Mesothelial cell of epicardium (in vitro differentiated cells): Measurements from ENCODE around the gene MGMT. TPM values are rescaled to one million over a fixed set of nuclear protein-coding genes. Genes with fewer than 3 reads are reported as not detected.

Source experiments
- DNase-seq, 2 experiments: peaks; one replicate each; pipeline ENCODE4 v3.0.0; 2021; ENCODE audit warnings: low spot score in 2 of 2; ENCODE audit not compliant: unreplicated experiment in 2 of 2
- H3K27ac Mint-ChIP-seq: 2 replicates; pipeline ENCODE4 v1.8.0; 2021; ENCODE audit warnings: mixed read lengths
- H3K27me3 Mint-ChIP-seq: 2 replicates; pipeline ENCODE4 v1.8.0; 2021; ENCODE audit warnings: low read depth, mixed read lengths
- H3K36me3 Mint-ChIP-seq: 2 replicates; pipeline ENCODE4 v1.8.0; 2021; ENCODE audit warnings: mixed read lengths
- H3K4me1 Mint-ChIP-seq: 2 replicates; pipeline ENCODE4 v1.8.0; 2021; ENCODE audit warnings: mixed read lengths
- H3K4me3 Mint-ChIP-seq: 2 replicates; pipeline ENCODE4 v1.8.0; 2021; ENCODE audit warnings: mild to moderate bottlenecking, moderate library complexity, mixed read lengths
- H3K9me3 Mint-ChIP-seq: 2 replicates; pipeline ENCODE4 v1.8.0; 2021; ENCODE audit warnings: mixed read lengths
- total RNA-seq: library from RNA; stranded (reverse); gene quantifications from 3 replicates; pipeline ENCODE4 v1.2.1, GENCODE V29; 2021
- TF ChIP-seq, protein P1 (sequence below): fragments of 200-600 bp; sonication (generic); IDR thresholded peaks from one replicate; pipeline ENCODE4 v1.5.0; 2021; ENCODE audit warnings: antibody characterized with exemption; ENCODE audit not compliant: unreplicated experiment

The MGMT gene
- total RNA-seq, 1 donor from 2014 or later = 35.7 TPM

DNA sequence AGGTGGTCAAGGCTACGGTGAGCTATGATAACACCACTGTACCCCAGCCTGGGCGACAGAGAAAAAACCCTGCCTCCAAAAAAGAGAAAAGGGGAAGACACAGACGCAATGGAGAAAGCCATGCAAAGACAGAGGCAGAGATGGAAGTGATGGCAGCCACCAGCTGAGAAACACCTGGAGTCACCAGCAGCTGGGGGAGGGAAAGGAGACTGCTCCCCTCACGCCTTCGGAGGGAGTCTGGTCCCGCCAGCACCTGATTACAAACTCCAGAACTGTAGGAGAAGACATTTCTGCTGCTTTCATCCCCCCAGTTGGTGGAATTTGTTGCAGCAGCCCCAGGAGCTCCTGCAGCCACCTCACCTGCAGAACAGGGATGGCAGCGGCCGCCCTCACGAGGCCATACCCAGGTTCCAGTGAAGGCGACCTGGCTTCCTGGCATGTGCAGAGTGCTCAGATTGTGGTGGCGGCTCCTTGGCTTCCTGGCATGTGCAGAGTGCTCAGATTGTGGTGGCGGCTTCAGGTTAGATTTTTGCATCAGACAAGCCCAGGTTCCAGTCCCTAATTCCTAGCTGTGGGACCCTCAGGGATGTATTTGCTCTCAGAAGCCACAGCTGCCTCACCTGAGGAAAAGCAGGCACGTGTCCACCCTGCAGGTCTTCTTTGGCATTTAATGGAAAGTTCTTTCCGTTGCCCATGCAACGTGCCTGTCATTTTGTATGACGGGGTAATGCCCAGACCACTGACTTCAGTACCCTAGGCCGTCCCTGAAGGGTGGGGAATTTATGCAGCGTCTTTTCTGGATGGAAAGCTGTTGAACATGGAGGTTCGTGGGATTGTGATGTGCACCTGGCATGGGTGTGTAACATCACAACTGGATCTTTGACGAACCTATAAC lies 314.1 kb downstream of the MGMT start:
- Mint-ChIP-seq H3K36me3 (no peaks in the 10 kb centered on the region), H3K9me3 (peaks cover 3% of the 10 kb centered on the region), H3K4me3 (no peak overlapping the region), H3K27ac (no peak overlapping the region), H3K27me3 (no peaks in the 10 kb centered on the region), H3K4me1 (no peaks in the 10 kb centered on the region)
- no peak for DNase-seq
- TF ChIP-seq, protein P1, sequence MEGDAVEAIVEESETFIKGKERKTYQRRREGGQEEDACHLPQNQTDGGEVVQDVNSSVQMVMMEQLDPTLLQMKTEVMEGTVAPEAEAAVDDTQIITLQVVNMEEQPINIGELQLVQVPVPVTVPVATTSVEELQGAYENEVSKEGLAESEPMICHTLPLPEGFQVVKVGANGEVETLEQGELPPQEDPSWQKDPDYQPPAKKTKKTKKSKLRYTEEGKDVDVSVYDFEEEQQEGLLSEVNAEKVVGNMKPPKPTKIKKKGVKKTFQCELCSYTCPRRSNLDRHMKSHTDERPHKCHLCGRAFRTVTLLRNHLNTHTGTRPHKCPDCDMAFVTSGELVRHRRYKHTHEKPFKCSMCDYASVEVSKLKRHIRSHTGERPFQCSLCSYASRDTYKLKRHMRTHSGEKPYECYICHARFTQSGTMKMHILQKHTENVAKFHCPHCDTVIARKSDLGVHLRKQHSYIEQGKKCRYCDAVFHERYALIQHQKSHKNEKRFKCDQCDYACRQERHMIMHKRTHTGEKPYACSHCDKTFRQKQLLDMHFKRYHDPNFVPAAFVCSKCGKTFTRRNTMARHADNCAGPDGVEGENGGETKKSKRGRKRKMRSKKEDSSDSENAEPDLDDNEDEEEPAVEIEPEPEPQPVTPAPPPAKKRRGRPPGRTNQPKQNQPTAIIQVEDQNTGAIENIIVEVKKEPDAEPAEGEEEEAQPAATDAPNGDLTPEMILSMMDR = no peak

GRCh38 chr10:129784291-129784690 lies 317.2 kb downstream of the MGMT start:
- DNase-seq = no peak
- no peak overlapping the region for H3K4me3 Mint-ChIP-seq
- TF ChIP-seq, protein P1 = no peak
- peaks cover 8% of the 10 kb centered on the region for H3K9me3 Mint-ChIP-seq
- H3K36me3 Mint-ChIP-seq = peaks cover 3% of the 10 kb centered on the region
- H3K27me3 Mint-ChIP-seq = no peaks in the 10 kb centered on the region
- H3K4me1 Mint-ChIP-seq = no peaks in the 10 kb centered on the region
- H3K27ac Mint-ChIP-seq = no peak overlapping the region

DNA sequence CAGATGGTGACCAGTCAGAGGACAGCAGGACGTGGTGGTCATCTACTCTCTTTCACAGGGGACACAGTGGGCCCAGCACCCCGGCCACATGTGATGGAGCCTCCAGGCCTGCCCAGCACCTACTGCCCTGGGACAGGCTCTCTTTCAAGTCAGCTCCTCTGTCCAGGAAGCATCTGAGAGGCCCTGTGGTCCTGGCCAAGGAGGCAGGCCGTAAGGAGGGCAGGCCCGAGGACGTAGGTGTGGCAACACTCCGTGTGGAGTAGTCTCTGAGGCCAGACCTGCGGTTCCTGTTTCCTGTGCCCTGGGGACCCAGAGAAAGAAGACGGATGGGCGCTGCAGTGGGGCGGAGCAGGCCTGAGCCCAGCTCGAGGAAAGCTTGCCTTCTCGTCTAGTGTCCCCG lies 317.9 kb downstream of the MGMT start:
- Mint-ChIP-seq H3K27me3 (no peaks in the 10 kb centered on the region), H3K36me3 (peaks cover 3% of the 10 kb centered on the region), H3K27ac (no peak overlapping the region), H3K4me1 (no peaks in the 10 kb centered on the region), H3K9me3 (peaks cover 14% of the 10 kb centered on the region), H3K4me3 (no peak overlapping the region)
- no peak for DNase-seq
- TF ChIP-seq, protein P1 = no peak

DNA sequence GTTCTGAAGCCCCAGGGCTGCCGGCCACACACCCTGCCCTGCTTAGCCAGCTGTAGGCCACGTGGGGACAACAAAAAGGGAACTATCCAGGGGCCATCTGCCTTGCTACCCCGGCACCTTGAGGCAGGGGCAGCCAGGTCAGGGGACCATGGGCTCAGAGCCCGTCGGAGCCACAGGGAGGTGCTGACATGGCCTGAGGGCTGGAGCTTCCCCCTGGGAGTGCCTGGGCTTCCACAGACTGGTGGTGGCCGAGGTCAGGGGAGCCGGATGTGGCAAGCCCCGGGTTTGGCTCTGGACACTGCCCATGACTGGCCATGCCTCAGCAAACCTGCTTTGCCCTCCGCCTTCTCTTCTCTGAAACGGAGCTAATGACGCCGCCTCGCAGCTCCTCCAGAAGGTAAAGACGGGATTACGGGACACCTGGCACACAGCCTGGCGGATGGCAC lies 318.5 kb downstream of the MGMT start:
- Mint-ChIP-seq H3K9me3 (peaks cover 20% of the 10 kb centered on the region), H3K27me3 (no peaks in the 10 kb centered on the region), H3K4me3 (no peak overlapping the region), H3K4me1 (no peaks in the 10 kb centered on the region), H3K36me3 (peaks cover 3% of the 10 kb centered on the region), H3K27ac (no peak overlapping the region)
- DNase-seq = no peak
- TF ChIP-seq, protein P1 = no peak

GRCh38 chr10:129786216-129786615 lies 319.2 kb downstream of the MGMT start:
- Mint-ChIP-seq H3K9me3 (peaks cover 21% of the 10 kb centered on the region), H3K36me3 (peaks cover 3% of the 10 kb centered on the region), H3K27ac (no peak overlapping the region), H3K27me3 (no peaks in the 10 kb centered on the region), H3K4me1 (no peaks in the 10 kb centered on the region), H3K4me3 (no peak overlapping the region)
- DNase-seq = no peak
- TF ChIP-seq, protein P1 = no peak
